Sigmoid colon (tissue), 7 donors: Measurements from ENCODE around the gene ZW10. TPM values are rescaled to one million over a fixed set of nuclear protein-coding genes. Genes with fewer than 3 reads are reported as not detected.
A peak's percentile ranks its signal among the peaks of the same experiment; 100 is the strongest.
"Not testable (repeated sequence)": the region's sequence is repeated elsewhere in the genome, so short reads cannot be mapped to it uniquely, and the experiment has no call there.

ENCODE experiments used
- DNase-seq: peaks from one replicate; pipeline ENCODE4 v3.0.0-alpha.2; 2019
- H3K27ac ChIP-seq, 4 donors: fragments of 200-600 bp; sonication (generic); one replicate each; pipeline ENCODE4 v1.5.1; 2016 to 2019; ENCODE audit warnings: mild to moderate bottlenecking in 1 of 4
- H3K27me3 ChIP-seq, 3 donors: fragments of 200-600 bp; sonication (generic); one replicate each; pipeline ENCODE4 v1.5.1; 2019; ENCODE audit warnings: mild to moderate bottlenecking in 1 of 3
- H3K36me3 ChIP-seq, 4 donors: fragments of 200-600 bp; sonication (generic); one replicate each; pipeline ENCODE4 v1.5.1; 2016 to 2019
- H3K4me1 ChIP-seq, 4 donors: fragments of 200-600 bp; sonication (generic); one replicate each; pipeline ENCODE4 v1.5.1; 2017 to 2019
- H3K4me3 ChIP-seq, 4 donors: fragments of 200-600 bp; sonication (generic); one replicate each; pipeline ENCODE4 v1.5.1; 2017 to 2019; ENCODE audit warnings: mild to moderate bottlenecking in 2 of 4, moderate library complexity in 1 of 4
- H3K9me3 ChIP-seq, 4 donors: fragments of 200-600 bp in 3 of 4; sonication (generic) in 3 of 4; one replicate each; pipeline versions ENCODE4 v1.5.1 to v1.6.1; 2013 to 2019
- EP300 ChIP-seq, 4 donors: sonication (generic); formaldehyde crosslinking; IDR thresholded peaks; one replicate each; pipeline ENCODE4 v1.6.1; 2017; ENCODE audit warnings: antibody characterized with exemption in 4 of 4
- POLR2A ChIP-seq, 2 donors: fragments of 450-650 bp; IDR thresholded peaks; one replicate each; pipeline ENCODE4 v1.6.1; 2016; ENCODE audit warnings: antibody characterized with exemption in 2 of 2, mild to moderate bottlenecking in 2 of 2, moderate library complexity in 2 of 2
- POLR2AphosphoS5 ChIP-seq, 4 donors: sonication (generic); formaldehyde crosslinking; IDR thresholded peaks; one replicate each; pipeline ENCODE4 v1.6.1; 2017; ENCODE audit warnings: antibody characterized with exemption in 4 of 4
- WGBS, 2 donors: extraction: QIAGEN DNeasy Blood & Tissue Kit; methylation state at CpG; one replicate each; pipeline ENCODE4 v1.1.7; 2013; 5-methylcytosine and 5-hydroxymethylcytosine counted together
- intact Hi-C: fragments of 100-400 bp; cut with DNase I; formaldehyde crosslinking; loops from one replicate; pipeline ENCODE4 v1.15.1; 2023
- polyA plus RNA-seq, 3 donors: library from polyadenylated mRNA; stranded (reverse); fragments of 200-250 nt; gene quantifications; one replicate each; pipeline ENCODE4 v1.2.3, GENCODE V29; 2013
- total RNA-seq, 4 donors: library from RNA; depleted of rRNA; stranded (reverse); fragments of >200 nt; gene quantifications; one replicate each; pipeline ENCODE4 v1.1.0, GENCODE V29; 2016
- TF ChIP-seq, protein P1 (sequence below), 4 experiments: fragments of 450-650 bp in 3 of 4; fragments of 200-600 bp in 1 of 4; IDR thresholded peaks; one replicate each; pipeline ENCODE4 v1.5.1; 2016 to 2019; ENCODE audit warnings: antibody characterized with exemption in 4 of 4, mild to moderate bottlenecking in 3 of 4, moderate library complexity in 2 of 4
- donor health status: healthy with polysubstance abuse.
- donor health status: Bipolar disorder and iron deficiency.
- donor health status: healthy.

Gene ZW10
- total and polyA plus RNA-seq, 7 donors: 6.5 to 14.4 (median 9.8) TPM

DNA sequence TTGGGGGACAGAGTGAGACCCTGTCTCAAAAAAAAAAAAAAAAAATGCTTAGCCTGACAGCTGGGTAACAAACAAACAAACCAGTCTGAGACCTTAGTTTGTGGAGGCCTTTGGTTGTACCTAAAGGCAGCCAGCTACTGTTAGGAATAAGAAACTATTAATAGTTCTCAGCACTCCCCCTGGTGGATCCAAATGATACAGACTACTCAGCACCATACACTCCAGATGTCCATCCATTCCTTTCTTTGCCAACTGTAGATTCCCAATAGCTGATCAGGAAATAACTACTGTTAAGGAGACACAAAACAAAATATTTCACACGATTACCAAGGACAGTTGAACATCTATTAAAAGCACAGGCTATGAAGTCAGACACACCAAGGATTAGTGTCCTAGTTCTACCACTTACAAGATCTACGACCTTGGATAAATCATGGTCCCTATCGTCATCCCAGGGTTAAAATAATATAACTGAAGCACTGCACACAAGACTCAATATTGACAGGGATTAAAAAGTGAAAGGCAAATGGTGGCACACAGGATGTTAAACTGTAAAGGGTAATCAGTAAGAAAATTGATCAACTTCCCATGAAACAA, 23.3 kb upstream of the ZW10 start:
- intact Hi-C loops: loop anchor here (5.0 kb wide), 1 partner anchor 489 kb away; no protein-coding TSS in a partner anchor
- TF ChIP-seq, protein P1, sequence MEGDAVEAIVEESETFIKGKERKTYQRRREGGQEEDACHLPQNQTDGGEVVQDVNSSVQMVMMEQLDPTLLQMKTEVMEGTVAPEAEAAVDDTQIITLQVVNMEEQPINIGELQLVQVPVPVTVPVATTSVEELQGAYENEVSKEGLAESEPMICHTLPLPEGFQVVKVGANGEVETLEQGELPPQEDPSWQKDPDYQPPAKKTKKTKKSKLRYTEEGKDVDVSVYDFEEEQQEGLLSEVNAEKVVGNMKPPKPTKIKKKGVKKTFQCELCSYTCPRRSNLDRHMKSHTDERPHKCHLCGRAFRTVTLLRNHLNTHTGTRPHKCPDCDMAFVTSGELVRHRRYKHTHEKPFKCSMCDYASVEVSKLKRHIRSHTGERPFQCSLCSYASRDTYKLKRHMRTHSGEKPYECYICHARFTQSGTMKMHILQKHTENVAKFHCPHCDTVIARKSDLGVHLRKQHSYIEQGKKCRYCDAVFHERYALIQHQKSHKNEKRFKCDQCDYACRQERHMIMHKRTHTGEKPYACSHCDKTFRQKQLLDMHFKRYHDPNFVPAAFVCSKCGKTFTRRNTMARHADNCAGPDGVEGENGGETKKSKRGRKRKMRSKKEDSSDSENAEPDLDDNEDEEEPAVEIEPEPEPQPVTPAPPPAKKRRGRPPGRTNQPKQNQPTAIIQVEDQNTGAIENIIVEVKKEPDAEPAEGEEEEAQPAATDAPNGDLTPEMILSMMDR (IDR thresholded peaks at IDR 0.05): peak; percentile 18 to 64 (median 52)
- TF ChIP-seq POLR2A (IDR thresholded peaks at IDR 0.05): no peak
- H3K4me3 ChIP-seq: no peak overlapping the region
- no peaks in the 10 kb centered on the region for H3K4me1 ChIP-seq
- peaks cover 5 to 39% (median 22%) of the 10 kb centered on the region in 4 donors for H3K36me3 ChIP-seq
- no peaks in the 10 kb centered on the region for H3K9me3 ChIP-seq
- H3K27ac ChIP-seq: no peak overlapping the region
- H3K27me3 ChIP-seq: no peaks in the 10 kb centered on the region
- no peak for DNase-seq
- WGBS, 2 donors: 68 to 74% methylated on average over 3 of the region's 3 CpGs

DNA sequence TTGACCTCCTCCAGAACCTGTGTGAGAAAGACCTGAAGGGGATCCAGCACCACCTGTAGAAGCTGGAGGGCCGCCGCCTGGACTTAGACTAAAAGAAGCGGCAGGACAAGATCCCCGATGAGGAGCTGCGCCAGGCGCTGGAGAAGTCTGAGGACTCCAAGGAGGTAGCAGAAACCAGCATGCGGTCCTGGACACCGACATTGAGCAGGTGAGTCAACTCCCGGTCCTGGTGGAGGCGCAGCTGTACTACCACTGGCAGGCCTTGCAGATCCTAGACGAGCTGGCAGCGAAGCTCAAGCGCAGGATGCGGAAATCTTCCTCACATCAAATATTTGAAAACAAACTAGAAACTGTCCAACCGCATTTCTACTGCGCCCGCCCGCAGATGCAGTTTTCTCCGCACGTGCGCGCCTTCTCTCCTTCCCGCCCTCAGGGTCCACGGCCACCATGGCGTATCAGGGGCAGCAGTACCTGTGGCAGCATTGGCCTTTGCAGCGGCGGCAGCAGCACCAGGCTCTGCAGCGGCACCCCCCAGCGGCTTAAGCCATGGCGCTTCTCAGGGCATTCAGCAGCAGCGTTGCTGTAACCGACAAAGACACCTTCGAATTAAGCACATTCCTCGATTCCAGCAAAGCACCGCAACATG, 16.3 kb upstream of the ZW10 start:
- H3K36me3 ChIP-seq: no peaks in the 10 kb centered on the region
- no peaks in the 10 kb centered on the region for H3K27me3 ChIP-seq
- intact Hi-C loops: no loop called here
- DNase-seq: no peak
- no peak for TF ChIP-seq POLR2AphosphoS5 (IDR thresholded peaks at IDR 0.05)
- H3K4me1 ChIP-seq: no peaks in the 10 kb centered on the region
- H3K9me3 ChIP-seq: no peaks in the 10 kb centered on the region
- H3K4me3 ChIP-seq: no peak overlapping the region
- WGBS, 2 donors: 87 to 89% methylated on average over 35 of the region's 35 CpGs
- H3K27ac ChIP-seq: no peak overlapping the region

DNA sequence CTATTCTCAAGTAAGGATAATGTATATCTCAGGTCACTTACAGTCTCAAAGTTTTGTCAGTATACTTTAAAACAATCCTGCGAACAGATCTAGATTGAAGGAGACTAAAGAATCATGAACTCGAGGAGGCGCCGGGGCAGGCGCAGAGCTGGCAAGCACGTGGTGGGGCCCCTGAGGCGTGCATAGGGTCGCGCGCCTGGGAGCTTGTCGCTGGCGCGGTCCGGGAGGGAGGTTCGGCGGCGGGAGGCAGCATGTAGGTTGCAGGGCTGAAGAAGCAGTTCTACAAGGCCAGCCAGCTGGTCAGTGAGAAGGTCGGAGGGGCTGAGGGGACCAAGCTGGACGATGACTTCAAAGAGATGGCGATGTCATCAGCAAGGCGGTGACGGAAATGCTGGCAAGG, 15.5 kb upstream of the ZW10 start:
- DNase-seq, H3K9me3 ChIP-seq, H3K4me3 ChIP-seq, H3K36me3 ChIP-seq, intact Hi-C loops, H3K27ac ChIP-seq, H3K27me3 ChIP-seq, H3K4me1 ChIP-seq: not testable (repeated sequence)
- 89 to 92% methylated on average over 22 of the region's 22 CpGs for WGBS, 2 donors

DNA sequence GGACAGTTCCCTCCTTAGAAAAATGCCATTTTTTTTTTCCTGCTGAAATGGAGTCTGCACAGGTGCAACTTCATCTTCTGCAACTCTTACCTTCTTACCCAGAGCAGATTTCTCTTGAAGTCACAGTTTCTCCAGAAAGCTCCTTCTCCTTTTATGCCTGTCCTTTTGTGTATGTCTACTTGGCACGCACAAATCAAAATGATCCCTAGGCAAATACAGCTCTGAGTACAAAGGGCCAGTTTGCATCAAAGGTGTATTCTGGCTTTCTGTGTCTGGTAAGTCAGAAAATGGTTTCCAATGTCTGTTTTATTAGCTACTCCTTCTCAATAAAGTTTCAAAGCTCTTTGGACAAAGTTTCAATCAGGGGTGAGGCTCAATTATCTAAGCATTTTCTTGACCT, 8.6 kb upstream of the ZW10 start:
- Histone ChIP-seq H3K9me3 (no peaks in the 10 kb centered on the region), H3K27me3 (no peaks in the 10 kb centered on the region), H3K36me3 (no peaks in the 10 kb centered on the region), H3K4me3 (no peak overlapping the region), H3K27ac (no peak overlapping the region), H3K4me1 (peaks cover 0 to 10% (median 9%) of the 10 kb centered on the region in 4 donors)
- 58 to 76% methylated on average over 1 of the region's 1 CpG for WGBS, 2 donors
- intact Hi-C loops: no loop called here
- no peak for DNase-seq
- TF ChIP-seq, protein P1 (IDR thresholded peaks at IDR 0.05): no peak
- TF ChIP-seq POLR2A (IDR thresholded peaks at IDR 0.05) (no peak), POLR2AphosphoS5 (IDR thresholded peaks at IDR 0.05) (no peak), EP300 (IDR thresholded peaks at IDR 0.05) (no peak)

DNA sequence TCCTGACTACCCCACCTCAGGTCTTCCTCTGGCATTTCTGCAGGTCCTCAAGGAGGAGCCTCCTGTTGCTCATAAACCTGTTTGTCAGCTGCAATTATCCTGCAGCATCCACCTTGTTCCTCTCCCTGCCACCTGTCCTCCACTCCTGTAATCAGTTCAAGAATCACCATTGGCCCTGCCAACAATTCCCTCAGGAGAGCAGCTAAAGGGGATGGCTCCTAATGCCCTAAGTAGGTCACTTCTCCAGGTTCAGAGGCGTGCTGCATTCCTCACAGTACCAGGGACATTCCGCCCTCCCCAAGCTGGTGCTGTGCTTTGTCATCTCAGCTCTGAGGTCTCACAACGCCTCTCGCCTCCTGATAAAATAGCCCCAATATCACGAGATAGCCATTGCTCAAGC, 8.2 kb upstream of the ZW10 start:
- WGBS, 2 donors: 74 to 84% methylated on average over 5 of the region's 5 CpGs
- intact Hi-C loops: no loop called here

More for the DNA sequence above, 8.2 kb upstream of the ZW10 start:
- DNase-seq: no peak
- H3K27me3 ChIP-seq: no peaks in the 10 kb centered on the region
- no peaks in the 10 kb centered on the region for H3K9me3 ChIP-seq
- no peak overlapping the region for H3K27ac ChIP-seq
- no peak overlapping the region for H3K4me3 ChIP-seq
- TF ChIP-seq POLR2AphosphoS5 (IDR thresholded peaks at IDR 0.05) (no peak), EP300 (IDR thresholded peaks at IDR 0.05) (no peak), POLR2A (IDR thresholded peaks at IDR 0.05) (no peak)
- TF ChIP-seq, protein P1 (IDR thresholded peaks at IDR 0.05): no peak
- no peaks in the 10 kb centered on the region for H3K36me3 ChIP-seq
- peaks cover 0 to 10% (median 9%) of the 10 kb centered on the region in 4 donors for H3K4me1 ChIP-seq
